HG02763 (cell line): ENCODE measurements around the gene ATP6AP2.

Experiments used
- ATAC-seq: cut with Tn5 transposase; IDR thresholded peaks from one replicate; pipeline ENCODE4 v1.9.1; 2021; ENCODE audit warnings: mild to moderate bottlenecking, moderate library complexity; ENCODE audit not compliant: unreplicated experiment

ATP6AP2 gene

DNA sequence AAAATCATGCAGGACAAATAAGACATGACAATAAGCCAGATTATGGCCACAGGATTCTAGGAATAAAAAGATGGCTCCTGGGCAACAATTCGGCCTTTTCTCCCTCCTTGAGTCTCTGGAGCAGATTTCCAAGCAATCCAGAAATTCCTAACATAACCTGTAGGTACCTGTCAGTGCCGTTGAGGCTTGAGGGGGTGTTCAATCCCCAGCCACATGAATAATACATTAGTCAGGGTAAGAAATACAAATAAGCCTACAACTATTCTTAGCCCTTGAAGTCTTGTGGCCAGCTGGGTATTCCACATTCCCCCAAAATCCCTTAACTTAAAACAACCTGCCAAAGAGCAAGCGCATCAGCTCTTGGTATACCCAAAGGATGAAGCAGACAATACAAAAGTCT lies 56.9 kb downstream of the ATP6AP2 start:
- ATAC-seq = no peak

DNA sequence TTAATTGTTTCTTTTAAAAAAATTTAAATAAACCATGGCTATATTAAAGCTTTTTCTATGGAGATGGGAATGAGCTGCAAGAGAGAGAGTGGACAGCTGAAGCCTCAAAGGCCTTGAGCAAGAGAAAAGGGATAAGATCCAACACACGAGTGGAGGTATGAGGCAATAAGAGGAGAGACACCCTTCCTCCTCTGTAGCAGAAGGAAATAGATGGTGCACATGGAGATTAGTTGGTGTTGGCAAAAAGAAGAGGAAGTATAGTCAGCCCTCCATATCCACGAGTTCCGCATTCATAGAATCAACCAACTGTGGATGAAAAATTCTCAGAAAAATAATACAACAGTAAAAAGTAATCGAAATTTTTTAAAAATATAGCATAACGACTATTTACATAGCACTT lies 63.4 kb downstream of the ATP6AP2 start:
- ATAC-seq = no peak

DNA sequence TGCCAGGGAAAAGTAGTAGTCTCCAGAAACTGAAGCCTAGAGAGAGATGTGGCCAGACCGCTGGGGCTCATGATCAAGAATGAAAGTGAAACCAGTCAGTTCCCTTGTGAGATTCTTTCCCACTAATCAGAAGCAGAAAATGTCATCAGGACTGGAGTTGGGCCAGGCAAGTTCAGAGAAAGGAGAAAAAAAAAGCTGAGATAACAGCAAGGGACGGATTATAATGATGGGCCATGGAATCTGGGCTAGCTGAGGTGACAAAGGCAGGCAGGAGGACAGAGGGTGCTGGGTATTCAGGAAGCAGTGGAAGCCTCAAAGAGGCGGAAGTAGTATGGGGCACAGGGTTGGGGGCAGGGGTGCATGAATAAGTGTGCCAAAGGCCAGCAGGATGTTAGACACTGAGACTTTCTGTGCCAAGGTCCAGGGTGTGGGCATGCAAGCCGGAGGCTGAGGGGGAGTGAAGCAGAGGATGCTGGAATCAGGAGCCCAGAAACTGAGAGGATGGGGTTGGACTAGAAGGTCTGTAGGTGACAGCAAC lies 64.1 kb downstream of the ATP6AP2 start:
- no peak for ATAC-seq

GRCh38 chrX:40646489-40647306 lies 65.9 kb downstream of the ATP6AP2 start:
- ATAC-seq = peak; percentile 25

GRCh38 chrX:40647307-40648197 lies 66.8 kb downstream of the ATP6AP2 start, which contains the start of gene CXorf38:
Gene CXorf38 (minus strand): TSS chrX:40647561. CDS start chrX:40647520, 41 bp downstream.
- peak; percentile 74 for ATAC-seq

DNA sequence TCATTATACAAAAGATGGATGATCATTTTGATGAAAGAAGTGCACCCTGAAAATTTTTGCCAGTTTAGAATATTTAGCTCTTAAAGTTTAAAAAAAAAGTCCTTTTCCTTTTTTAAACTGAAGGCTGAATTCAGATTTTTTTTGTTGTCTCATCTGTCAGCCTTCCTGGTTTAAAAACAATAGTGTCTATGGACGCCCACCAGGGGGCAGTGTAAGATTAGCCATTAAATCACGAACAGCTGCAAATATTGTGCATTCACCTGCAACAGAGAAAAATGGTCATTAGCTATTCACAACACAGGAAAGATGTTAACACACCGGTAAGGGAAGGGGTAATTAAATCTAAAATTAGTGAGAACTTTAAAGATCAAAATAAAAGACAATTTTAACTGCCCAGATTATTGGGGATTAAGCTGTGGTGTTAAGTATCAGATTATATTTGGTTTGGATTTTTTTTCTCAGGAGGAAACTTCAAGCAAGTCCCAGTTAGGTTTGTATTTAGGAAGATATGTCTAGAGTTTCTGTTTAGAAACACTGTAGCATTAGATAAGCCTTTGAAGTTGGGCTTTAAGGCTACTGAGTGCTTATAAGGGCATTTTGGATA lies 71.0 kb downstream of the ATP6AP2 start:
- ATAC-seq = no peak

DNA sequence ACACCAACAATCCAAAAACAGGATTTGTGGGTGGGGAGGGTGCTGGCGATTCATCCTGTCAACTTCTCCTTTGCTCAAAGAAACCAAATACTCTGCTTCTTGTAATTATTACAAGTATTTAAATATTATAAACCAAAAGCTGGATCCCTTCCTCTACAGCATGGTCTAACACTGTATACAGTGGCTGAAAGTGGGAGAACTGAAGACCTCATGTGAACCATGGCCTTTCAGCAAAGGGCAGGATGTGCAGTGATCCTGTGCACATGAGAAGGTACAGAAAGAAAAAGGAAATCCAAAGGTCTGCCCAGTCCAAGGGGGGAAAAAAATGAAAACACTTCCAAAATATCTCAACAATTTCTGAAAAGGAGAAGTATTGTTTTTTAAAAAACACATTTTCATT lies 71.9 kb downstream of the ATP6AP2 start:
- ATAC-seq = no peak

- no peak for ATAC-seq
Measured at GRCh38 chrX:40653535-40653934, 72.8 kb downstream of the ATP6AP2 start.
